ENCODE results near the gene LRRTM2. TPM values are rescaled to one million over a fixed set of nuclear protein-coding genes. Genes with fewer than 3 reads are reported as not detected.

The LRRTM2 gene
- total RNA-seq, 4 donors from 2014 or later, result 0.20 to 1.2 (median 0.86) TPM

DNA sequence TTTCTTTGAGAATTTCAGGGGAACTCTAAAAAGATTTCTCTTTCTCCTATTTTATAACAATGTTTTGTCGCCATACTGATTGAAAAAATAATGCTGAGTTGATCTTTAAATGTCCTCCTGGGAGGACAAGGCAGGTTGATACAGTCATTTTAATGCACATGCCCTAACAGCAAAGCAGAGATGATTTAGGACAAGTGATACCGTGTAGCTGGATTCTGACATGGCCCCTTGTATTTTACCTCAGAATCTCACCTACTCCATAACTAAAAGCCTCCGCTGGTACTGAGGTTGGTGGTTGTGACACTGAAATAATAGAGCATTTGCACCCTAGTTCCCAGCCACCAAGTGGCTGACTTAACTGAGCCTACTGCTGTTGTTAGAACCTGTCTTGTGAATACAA lies 811 bp upstream of the LRRTM2 start:
- Histone ChIP-seq H3K27ac (no peak overlapping the region), H3K9me3 (no peaks in the 10 kb centered on the region), H3K27me3 (no peaks in the 10 kb centered on the region), H3K4me1 (peaks cover 0 to 34% of the 10 kb centered on the region in 2 donors), H3K4me3 (replicated peaks in 1 of 3) (no peak overlapping the region), H3K36me3 (no peaks in the 10 kb centered on the region)
- TF ChIP-seq, protein P1, sequence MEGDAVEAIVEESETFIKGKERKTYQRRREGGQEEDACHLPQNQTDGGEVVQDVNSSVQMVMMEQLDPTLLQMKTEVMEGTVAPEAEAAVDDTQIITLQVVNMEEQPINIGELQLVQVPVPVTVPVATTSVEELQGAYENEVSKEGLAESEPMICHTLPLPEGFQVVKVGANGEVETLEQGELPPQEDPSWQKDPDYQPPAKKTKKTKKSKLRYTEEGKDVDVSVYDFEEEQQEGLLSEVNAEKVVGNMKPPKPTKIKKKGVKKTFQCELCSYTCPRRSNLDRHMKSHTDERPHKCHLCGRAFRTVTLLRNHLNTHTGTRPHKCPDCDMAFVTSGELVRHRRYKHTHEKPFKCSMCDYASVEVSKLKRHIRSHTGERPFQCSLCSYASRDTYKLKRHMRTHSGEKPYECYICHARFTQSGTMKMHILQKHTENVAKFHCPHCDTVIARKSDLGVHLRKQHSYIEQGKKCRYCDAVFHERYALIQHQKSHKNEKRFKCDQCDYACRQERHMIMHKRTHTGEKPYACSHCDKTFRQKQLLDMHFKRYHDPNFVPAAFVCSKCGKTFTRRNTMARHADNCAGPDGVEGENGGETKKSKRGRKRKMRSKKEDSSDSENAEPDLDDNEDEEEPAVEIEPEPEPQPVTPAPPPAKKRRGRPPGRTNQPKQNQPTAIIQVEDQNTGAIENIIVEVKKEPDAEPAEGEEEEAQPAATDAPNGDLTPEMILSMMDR (IDR thresholded peaks at IDR 0.05), result no peak
- no peak for TF ChIP-seq POLR2A (IDR thresholded peaks at IDR 0.05)
- 91 to 94% methylated on average over 3 of the region's 3 CpGs for WGBS, 2 donors
- no peak for DNase-seq
- intact Hi-C loops (cut with DNase I), result no loop called here

DNA sequence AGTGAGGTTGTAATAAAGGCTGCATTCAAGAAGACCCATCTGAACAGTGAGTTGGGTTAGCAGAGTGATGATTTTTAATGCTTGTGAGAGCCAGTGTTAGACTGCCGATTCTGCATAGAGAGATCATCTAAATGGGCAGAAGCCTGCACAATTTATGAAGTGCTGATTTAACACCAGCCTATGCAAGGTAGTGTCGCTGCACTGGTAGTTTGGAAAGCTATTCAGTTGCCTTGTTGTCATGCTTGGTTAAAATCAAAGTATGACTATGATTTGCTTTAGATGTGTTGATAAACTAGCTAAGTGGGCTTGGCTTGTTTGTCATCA lies 379 bp upstream of the LRRTM2 start:
- H3K36me3 ChIP-seq, result no peaks in the 10 kb centered on the region
- DNase-seq, result no peak
- H3K4me3 ChIP-seq (replicated peaks in 1 of 3), result no peak overlapping the region
- no peak for TF ChIP-seq POLR2A (IDR thresholded peaks at IDR 0.05)
- TF ChIP-seq, protein P1 (IDR thresholded peaks at IDR 0.05), result no peak
- intact Hi-C loops (cut with DNase I), result no loop called here
- peaks cover 0 to 39% of the 10 kb centered on the region in 2 donors for H3K4me1 ChIP-seq
- no peak overlapping the region for H3K27ac ChIP-seq
- WGBS, 2 donors, result 30 to 41% methylated on average over 2 of the region's 2 CpGs
- no peaks in the 10 kb centered on the region for H3K27me3 ChIP-seq
- no peaks in the 10 kb centered on the region for H3K9me3 ChIP-seq

DNA sequence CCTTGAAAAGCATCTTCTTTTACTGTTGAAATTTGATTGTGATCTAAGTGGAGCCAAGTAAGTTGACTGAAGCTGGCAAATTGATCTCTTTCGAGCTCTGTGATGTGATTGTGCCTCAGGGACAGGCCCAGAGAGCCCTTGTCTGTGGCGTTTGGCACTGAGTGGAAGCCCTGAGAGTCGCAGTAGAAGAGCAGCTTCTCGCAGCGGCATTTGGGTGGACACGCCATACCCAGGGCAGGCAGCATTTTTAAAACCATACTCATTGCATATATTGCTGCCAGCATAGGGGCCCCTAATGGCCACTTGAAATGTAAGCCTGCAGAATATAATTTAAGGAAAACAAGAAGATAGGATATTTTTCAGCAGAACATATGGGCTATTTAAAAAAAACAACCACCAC lies 894 bp downstream of the LRRTM2 start:
- H3K4me1 ChIP-seq, result peaks cover 0 to 45% of the 10 kb centered on the region in 2 donors
- DNase-seq, result no peak
- H3K27me3 ChIP-seq, result no peaks in the 10 kb centered on the region
- intact Hi-C loops (cut with DNase I), result no loop called here
- no peaks in the 10 kb centered on the region for H3K36me3 ChIP-seq
- H3K9me3 ChIP-seq, result no peaks in the 10 kb centered on the region
- no peak overlapping the region for H3K4me3 ChIP-seq (replicated peaks in 1 of 3)
- no peak for TF ChIP-seq POLR2A (IDR thresholded peaks at IDR 0.05)
- TF ChIP-seq, protein P1 (IDR thresholded peaks at IDR 0.05), result no peak
- WGBS, 2 donors, result 57 to 73% methylated on average over 6 of the region's 6 CpGs
- H3K27ac ChIP-seq, result no peak overlapping the region

DNA sequence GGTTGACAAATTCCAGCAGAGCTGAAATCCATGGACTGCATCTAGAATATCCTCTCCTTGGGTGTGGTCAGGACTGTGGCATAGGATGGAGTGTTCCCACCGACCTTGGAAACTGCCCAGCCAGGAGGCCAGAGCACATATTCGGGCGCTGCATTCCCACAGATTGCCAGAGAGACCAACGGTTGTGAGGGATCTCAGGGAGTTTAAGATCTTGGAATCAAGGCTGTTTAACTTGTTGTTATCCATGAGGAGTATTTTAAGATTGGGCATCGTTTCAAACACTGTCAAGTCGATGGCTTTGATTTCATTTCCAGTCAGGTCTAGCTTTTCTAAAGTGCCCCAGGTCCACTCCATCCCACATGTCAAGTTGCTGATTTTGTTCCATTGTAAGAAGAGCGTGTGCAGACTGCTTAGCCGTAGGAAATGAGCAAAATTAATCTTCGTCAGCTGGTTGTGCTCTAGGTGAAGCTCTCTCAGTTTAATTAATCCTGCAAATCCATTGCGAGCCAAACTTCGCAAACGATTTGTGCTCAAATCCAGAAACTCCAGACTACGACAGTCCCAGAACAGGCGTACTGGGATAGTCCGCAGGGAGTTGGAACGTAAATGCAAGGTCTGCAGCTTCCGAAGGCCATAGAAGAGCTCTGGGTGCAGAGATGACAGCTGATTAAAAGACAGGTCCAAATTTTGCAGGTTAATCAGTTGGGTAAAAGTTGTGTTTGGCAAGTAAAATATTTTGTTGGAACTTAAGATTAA lies 1.5 kb downstream of the LRRTM2 start:
- Histone ChIP-seq H3K27me3 (no peaks in the 10 kb centered on the region), H3K4me3 (replicated peaks in 1 of 3) (no peak overlapping the region), H3K4me1 (peaks cover 3 to 50% of the 10 kb centered on the region in 2 donors), H3K9me3 (no peaks in the 10 kb centered on the region), H3K27ac (no peak overlapping the region), H3K36me3 (no peaks in the 10 kb centered on the region)
- WGBS, 2 donors, result 79 to 82% methylated on average over 15 to 17 of the region's 17 CpGs
- intact Hi-C loops (cut with DNase I), result no loop called here
- DNase-seq, result no peak
- no peak for TF ChIP-seq POLR2A (IDR thresholded peaks at IDR 0.05)
- TF ChIP-seq, protein P1 (IDR thresholded peaks at IDR 0.05), result no peak

DNA sequence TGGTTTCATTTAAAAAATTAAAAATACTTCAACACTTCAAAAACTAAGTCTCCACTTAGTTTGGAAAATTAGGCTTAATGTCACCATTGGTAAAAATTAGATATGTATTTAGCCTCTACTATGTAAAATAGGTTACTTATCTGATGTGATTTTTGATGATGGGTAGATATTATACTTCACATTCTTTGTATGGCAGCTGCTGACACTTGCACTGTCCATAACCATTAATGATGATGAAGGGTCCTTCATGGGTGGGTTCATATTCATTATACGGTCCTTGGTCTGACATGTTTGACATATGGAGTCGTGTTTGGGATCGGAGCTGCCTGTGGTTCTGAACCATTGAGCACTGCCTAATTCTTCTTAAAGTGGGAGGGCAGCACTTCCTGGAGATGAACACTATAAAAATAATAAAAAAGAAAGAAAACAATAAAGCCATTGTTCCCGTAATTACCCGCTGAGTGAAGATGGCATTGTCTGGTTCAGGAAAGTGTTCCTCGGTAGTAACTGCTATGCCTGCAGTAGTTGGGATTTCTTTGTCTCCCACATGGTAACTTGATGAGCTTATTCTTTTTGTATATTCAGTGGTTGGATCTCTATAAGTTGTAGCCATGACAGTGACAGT lies 2.2 kb downstream of the LRRTM2 start:
- Histone ChIP-seq H3K4me3 (replicated peaks in 1 of 3) (no peak overlapping the region), H3K27me3 (no peaks in the 10 kb centered on the region), H3K4me1 (peaks cover 9 to 57% of the 10 kb centered on the region in 2 donors), H3K36me3 (no peaks in the 10 kb centered on the region), H3K27ac (no peak overlapping the region), H3K9me3 (no peaks in the 10 kb centered on the region)
- no peak for DNase-seq
- 84 to 87% methylated on average over 6 of the region's 6 CpGs for WGBS, 2 donors
- TF ChIP-seq, protein P1 (IDR thresholded peaks at IDR 0.05), result no peak
- TF ChIP-seq POLR2A (IDR thresholded peaks at IDR 0.05), result no peak
- intact Hi-C loops (cut with DNase I), result no loop called here
